Measurements from ENCODE around the gene SDHA.

DNA sequence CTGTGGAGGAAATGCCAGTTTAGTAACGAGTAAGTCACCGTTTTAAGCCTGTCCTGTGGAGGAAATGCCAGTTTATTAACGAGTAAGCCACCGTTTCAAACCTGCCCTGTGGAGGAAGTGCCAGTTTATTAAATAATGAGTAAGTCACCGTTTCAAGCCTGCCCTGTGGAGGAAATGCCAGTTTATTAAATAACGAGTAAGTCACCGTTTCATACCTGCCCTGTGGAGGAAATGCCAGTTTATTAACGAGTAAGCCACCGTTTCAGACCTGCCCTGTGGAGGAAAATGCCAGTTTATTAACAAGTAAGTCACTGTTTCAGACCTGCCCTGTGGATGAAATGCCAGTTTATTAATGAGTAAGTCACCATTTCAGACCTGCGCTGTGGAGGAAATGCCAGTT lies 34.4 kb downstream of the SDHA start:
- TF ChIP-seq, protein P1, sequence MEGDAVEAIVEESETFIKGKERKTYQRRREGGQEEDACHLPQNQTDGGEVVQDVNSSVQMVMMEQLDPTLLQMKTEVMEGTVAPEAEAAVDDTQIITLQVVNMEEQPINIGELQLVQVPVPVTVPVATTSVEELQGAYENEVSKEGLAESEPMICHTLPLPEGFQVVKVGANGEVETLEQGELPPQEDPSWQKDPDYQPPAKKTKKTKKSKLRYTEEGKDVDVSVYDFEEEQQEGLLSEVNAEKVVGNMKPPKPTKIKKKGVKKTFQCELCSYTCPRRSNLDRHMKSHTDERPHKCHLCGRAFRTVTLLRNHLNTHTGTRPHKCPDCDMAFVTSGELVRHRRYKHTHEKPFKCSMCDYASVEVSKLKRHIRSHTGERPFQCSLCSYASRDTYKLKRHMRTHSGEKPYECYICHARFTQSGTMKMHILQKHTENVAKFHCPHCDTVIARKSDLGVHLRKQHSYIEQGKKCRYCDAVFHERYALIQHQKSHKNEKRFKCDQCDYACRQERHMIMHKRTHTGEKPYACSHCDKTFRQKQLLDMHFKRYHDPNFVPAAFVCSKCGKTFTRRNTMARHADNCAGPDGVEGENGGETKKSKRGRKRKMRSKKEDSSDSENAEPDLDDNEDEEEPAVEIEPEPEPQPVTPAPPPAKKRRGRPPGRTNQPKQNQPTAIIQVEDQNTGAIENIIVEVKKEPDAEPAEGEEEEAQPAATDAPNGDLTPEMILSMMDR (IDR thresholded peaks at IDR 0.05): no peak
- TF ChIP-seq, protein P2, sequence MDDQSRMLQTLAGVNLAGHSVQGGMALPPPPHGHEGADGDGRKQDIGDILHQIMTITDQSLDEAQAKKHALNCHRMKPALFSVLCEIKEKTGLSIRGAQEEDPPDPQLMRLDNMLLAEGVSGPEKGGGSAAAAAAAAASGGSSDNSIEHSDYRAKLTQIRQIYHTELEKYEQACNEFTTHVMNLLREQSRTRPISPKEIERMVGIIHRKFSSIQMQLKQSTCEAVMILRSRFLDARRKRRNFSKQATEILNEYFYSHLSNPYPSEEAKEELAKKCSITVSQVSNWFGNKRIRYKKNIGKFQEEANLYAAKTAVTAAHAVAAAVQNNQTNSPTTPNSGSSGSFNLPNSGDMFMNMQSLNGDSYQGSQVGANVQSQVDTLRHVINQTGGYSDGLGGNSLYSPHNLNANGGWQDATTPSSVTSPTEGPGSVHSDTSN (IDR thresholded peaks at IDR 0.05): no peak
- TF ChIP-seq SMC3 (IDR thresholded peaks at IDR 0.05) (no peak), POLR2A (IDR thresholded peaks at IDR 0.05; ENCODE audit: low read length) (no peak), KDM1A (IDR thresholded peaks at IDR 0.05; ENCODE audit: low read depth) (no peak), RCOR1 (IDR thresholded peaks at IDR 0.05; ENCODE audit: low read depth, low read length) (no peak), EP300 (IDR thresholded peaks at IDR 0.05) (no peak), FOSL2 (IDR thresholded peaks at IDR 0.05) (no peak), FOSL2 (CRISPR knock-in tag; IDR thresholded peaks at IDR 0.05) (no peak), MAZ (IDR thresholded peaks at IDR 0.05; ENCODE audit: borderline replicate concordance, low read depth, low read length) (no peak)
